MCF 10A (cell line): ENCODE data around the gene SLX4IP. TPM values are rescaled to one million over a fixed set of nuclear protein-coding genes. Genes with fewer than 3 reads are reported as not detected.
A peak's percentile ranks its signal among the peaks of the same experiment; 100 is the strongest.

Experiments
- BruUV-seq: library from RNA; stranded (reverse); fragments of 400-500 nt; replicated peaks from 2 replicates; lab custom pipeline; 2021; lab: Mats Ljungman, UMichigan
- CTCF ChIA-PET: fragments of 300-600 bp; sonication (Branson Sonifier 250); formaldehyde crosslinking; extraction: SDS; loops from one replicate; lab custom pipeline; 2021; ENCODE audit warnings: antibody characterized with exemption, inconsistent platforms; lab: Yijun Ruan, JAX
- POLR2A ChIA-PET: fragments of 300-600, 350-650 bp; sonication (Branson Sonifier 250); formaldehyde crosslinking; extraction: SDS; loops from one replicate; lab custom pipeline; 2020; ENCODE audit warnings: antibody characterized with exemption, inconsistent platforms; lab: Yijun Ruan, JAX
- DNase-seq: peaks from one replicate; pipeline ENCODE4 v3.0.0-alpha.2; 2018; ENCODE audit not compliant: unreplicated experiment
- H3K27ac Mint-ChIP-seq: one replicate; pipeline ENCODE4 v1.8.0; 2022; ENCODE audit warnings: mild to moderate bottlenecking, low read depth, mixed read lengths; ENCODE audit not compliant: unreplicated experiment
- H3K27me3 Mint-ChIP-seq: one replicate; pipeline ENCODE4 v1.8.0; 2022; ENCODE audit warnings: mixed read lengths; ENCODE audit not compliant: insufficient read depth, unreplicated experiment
- H3K36me3 Mint-ChIP-seq: one replicate; pipeline ENCODE4 v1.8.0; 2022; ENCODE audit warnings: mild to moderate bottlenecking, moderate library complexity, mixed read lengths; ENCODE audit not compliant: insufficient read depth, unreplicated experiment
- H3K4me1 Mint-ChIP-seq: one replicate; pipeline ENCODE4 v1.8.0; 2022; ENCODE audit warnings: mixed read lengths; ENCODE audit not compliant: insufficient read depth, unreplicated experiment
- H3K4me3 Mint-ChIP-seq: one replicate; pipeline ENCODE4 v1.8.0; 2022; ENCODE audit warnings: mild to moderate bottlenecking, moderate library complexity, mixed read lengths; ENCODE audit not compliant: unreplicated experiment
- H3K9me3 Mint-ChIP-seq: one replicate; pipeline ENCODE4 v1.8.0; 2022; ENCODE audit warnings: mixed read lengths; ENCODE audit not compliant: unreplicated experiment
- intact Hi-C: fragments of 100-400 bp; cut with micrococcal nuclease; formaldehyde crosslinking; loops from 2 replicates; pipeline ENCODE4 v1.14.1; 2022
- total RNA-seq: library from RNA; stranded (reverse); gene quantifications from 2 replicates; pipeline ENCODE4 v1.2.3, GENCODE V29; 2022
- TF ChIP-seq, protein P1 (sequence below): fragments of 200-600 bp; IDR thresholded peaks from one replicate; pipeline ENCODE4 v1.8.0; 2022; ENCODE audit warnings: antibody characterized with exemption, mild to moderate bottlenecking; ENCODE audit not compliant: unreplicated experiment

Gene SLX4IP
- total RNA-seq, 1 experiment from 2014 or later, result 11.2 TPM

GRCh38 chr20:10542442-10542841, 107.3 kb downstream of the SLX4IP start:
- BruUV-seq, result no TSS peak
- TF ChIP-seq, protein P1, sequence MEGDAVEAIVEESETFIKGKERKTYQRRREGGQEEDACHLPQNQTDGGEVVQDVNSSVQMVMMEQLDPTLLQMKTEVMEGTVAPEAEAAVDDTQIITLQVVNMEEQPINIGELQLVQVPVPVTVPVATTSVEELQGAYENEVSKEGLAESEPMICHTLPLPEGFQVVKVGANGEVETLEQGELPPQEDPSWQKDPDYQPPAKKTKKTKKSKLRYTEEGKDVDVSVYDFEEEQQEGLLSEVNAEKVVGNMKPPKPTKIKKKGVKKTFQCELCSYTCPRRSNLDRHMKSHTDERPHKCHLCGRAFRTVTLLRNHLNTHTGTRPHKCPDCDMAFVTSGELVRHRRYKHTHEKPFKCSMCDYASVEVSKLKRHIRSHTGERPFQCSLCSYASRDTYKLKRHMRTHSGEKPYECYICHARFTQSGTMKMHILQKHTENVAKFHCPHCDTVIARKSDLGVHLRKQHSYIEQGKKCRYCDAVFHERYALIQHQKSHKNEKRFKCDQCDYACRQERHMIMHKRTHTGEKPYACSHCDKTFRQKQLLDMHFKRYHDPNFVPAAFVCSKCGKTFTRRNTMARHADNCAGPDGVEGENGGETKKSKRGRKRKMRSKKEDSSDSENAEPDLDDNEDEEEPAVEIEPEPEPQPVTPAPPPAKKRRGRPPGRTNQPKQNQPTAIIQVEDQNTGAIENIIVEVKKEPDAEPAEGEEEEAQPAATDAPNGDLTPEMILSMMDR, result no peak
- intact Hi-C loops, result no loop called here
- H3K36me3 Mint-ChIP-seq, result peaks cover 14% of the 10 kb centered on the region
- peaks cover 39% of the 10 kb centered on the region for H3K4me1 Mint-ChIP-seq
- peak overlapping the region; percentile 94 for H3K27ac Mint-ChIP-seq
- POLR2A ChIA-PET, result interaction anchor here (0.7 to 1.5 kb wide), 2 partner anchors 108 to 129 kb away, joined by 3 to 7 read pairs; partner anchors contain the start of genes MKKS and SLX4IP
- no peaks in the 10 kb centered on the region for H3K9me3 Mint-ChIP-seq
- H3K4me3 Mint-ChIP-seq, result no peak overlapping the region
- DNase-seq, result no peak
- CTCF ChIA-PET, result interaction anchor here (1.3 to 2.3 kb wide), 2 partner anchors 10 to 77 kb away, joined by 6 to 17 read pairs; no protein-coding TSS in a partner anchor
- H3K27me3 Mint-ChIP-seq, result no peaks in the 10 kb centered on the region

- no peak overlapping the region for H3K4me3 Mint-ChIP-seq
- peaks cover 14% of the 10 kb centered on the region for H3K36me3 Mint-ChIP-seq
- peaks cover 38% of the 10 kb centered on the region for H3K4me1 Mint-ChIP-seq
- intact Hi-C loops, result no loop called here
- BruUV-seq, result no TSS peak
- ChIA-PET CTCF (interaction anchor here (0.9 to 2.3 kb wide), 9 partner anchors 9 to 1000 kb away, joined by 3 to 17 read pairs (median 4); no protein-coding TSS in a partner anchor), POLR2A (interaction anchor here (0.6 to 1.6 kb wide), 5 partner anchors 9 to 952 kb away, joined by 3 to 7 read pairs (median 6); partner anchors contain the start of genes MKKS and SLX4IP)
- TF ChIP-seq, protein P1, result no peak
- DNase-seq, result no peak
- no peak overlapping the region for H3K27ac Mint-ChIP-seq
- no peaks in the 10 kb centered on the region for H3K27me3 Mint-ChIP-seq
- H3K9me3 Mint-ChIP-seq, result no peaks in the 10 kb centered on the region
Observed at GRCh38 chr20:10543480-10543879, 108.4 kb downstream of the SLX4IP start.

- ChIA-PET CTCF (interaction anchor here (1.1 to 1.4 kb wide), 2 partner anchors 119 to 996 kb away, joined by 3 to 4 read pairs; no protein-coding TSS in a partner anchor), POLR2A (interaction anchor here (0.5 to 1.1 kb wide), 3 partner anchors 45 to 80 kb away, joined by 3 read pairs; no protein-coding TSS in a partner anchor)
- Mint-ChIP-seq H3K27ac (no peak overlapping the region), H3K4me1 (peaks cover 26% of the 10 kb centered on the region), H3K27me3 (no peaks in the 10 kb centered on the region), H3K9me3 (no peaks in the 10 kb centered on the region), H3K36me3 (peaks cover 6% of the 10 kb centered on the region), H3K4me3 (no peak overlapping the region)
- intact Hi-C loops, result no loop called here
- BruUV-seq, result no TSS peak
- no peak for DNase-seq
- TF ChIP-seq, protein P1, result no peak
Observed at GRCh38 chr20:10547276-10548114, 112.4 kb downstream of the SLX4IP start.

DNA sequence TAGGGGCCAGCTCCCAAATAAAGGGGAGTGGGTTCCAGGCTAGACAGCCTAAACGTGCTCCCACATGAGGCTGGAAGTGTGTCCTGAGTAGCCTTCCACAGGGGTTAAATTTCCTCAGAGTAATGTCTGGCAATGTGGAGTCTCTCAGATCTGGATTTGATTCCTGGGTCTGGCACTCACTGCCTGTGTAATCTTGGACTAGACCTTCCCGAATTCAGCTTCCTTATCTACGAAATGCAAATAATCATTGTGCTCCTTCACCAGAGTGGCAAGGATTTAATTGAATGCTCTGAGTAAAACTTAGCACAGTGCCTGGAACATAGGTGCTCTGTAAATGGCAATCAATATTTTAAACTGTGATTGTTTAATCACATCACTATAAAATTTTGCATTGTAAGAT, 114.4 kb downstream of the SLX4IP start:
- no peaks in the 10 kb centered on the region for H3K9me3 Mint-ChIP-seq
- no TSS peak for BruUV-seq
- no peaks in the 10 kb centered on the region for H3K36me3 Mint-ChIP-seq
- H3K4me3 Mint-ChIP-seq, result no peak overlapping the region
- no peak for DNase-seq
- TF ChIP-seq, protein P1, result no peak
- intact Hi-C loops, result no loop called here
- peaks cover 21% of the 10 kb centered on the region for H3K4me1 Mint-ChIP-seq
- H3K27ac Mint-ChIP-seq, result no peak overlapping the region
- CTCF ChIA-PET, result interaction anchor here (0.6 to 4.7 kb wide), 9 partner anchors 13 to 571 kb away, joined by 3 to 20 read pairs (median 4); no protein-coding TSS in a partner anchor
- POLR2A ChIA-PET, result interaction anchor here (0.9 to 1.5 kb wide), 4 partner anchors 45 to 124 kb away, joined by 3 to 7 read pairs (median 4); partner anchors contain the start of genes JAG1 and SLX4IP
- H3K27me3 Mint-ChIP-seq, result no peaks in the 10 kb centered on the region
